Keratinocyte (primary cell): ENCODE data around the gene DSTN. TPM values are rescaled to one million over a fixed set of nuclear protein-coding genes. Genes with fewer than 3 reads are reported as not detected.

ENCODE experiments used
- DNase-seq: peaks from one replicate; pipeline ENCODE4 v3.0.0-alpha.2; 2011; ENCODE audit warnings: low read depth, missing footprints, low spot score
- FAIRE-seq: peaks from 2 replicates; lab custom pipeline; 2011; peaks lifted over from hg19 to GRCh38; lab: Jason Lieb, UNC
- H2AFZ ChIP-seq: 2 replicates; pipeline ENCODE4 v1.6.0; 2012; ENCODE audit warnings: low read length, control low read depth, inconsistent platforms; ENCODE audit not compliant: control insufficient read depth
- H3K27ac ChIP-seq: 2 replicates; pipeline ENCODE4 v1.5.1; 2011; ENCODE audit warnings: low read length; ENCODE audit not compliant: control insufficient read depth, insufficient read depth
- H3K27me3 ChIP-seq: 3 replicates; pipeline ENCODE4 v1.6.0; 2011; ENCODE audit warnings: low read length; ENCODE audit not compliant: control insufficient read depth, insufficient read depth; ENCODE audit errors: extremely low read depth
- H3K36me3 ChIP-seq, 2 experiments: 2 replicates in 1 of 2; 3 replicates in 1 of 2; pipeline ENCODE4 v1.5.1; 2011; ENCODE audit warnings: low read length in 2 of 2, mild to moderate bottlenecking in 1 of 2; ENCODE audit not compliant: control insufficient read depth in 2 of 2, insufficient read depth in 2 of 2; ENCODE audit errors: extremely low read depth in 1 of 2
- H3K4me1 ChIP-seq: 3 replicates; pipeline ENCODE4 v1.5.1; 2011; ENCODE audit warnings: low read length; ENCODE audit not compliant: control insufficient read depth, insufficient read depth; ENCODE audit errors: extremely low read depth
- H3K4me2 ChIP-seq: 3 replicates; pipeline ENCODE4 v1.6.0; 2011; ENCODE audit warnings: low read depth, low read length; ENCODE audit not compliant: control insufficient read depth, insufficient read depth; ENCODE audit errors: extremely low read depth
- H3K4me3 ChIP-seq, 3 experiments: fragments of 200-600 bp in 1 of 3; sonication (generic) in 1 of 3; 2 replicates in 2 of 3; 3 replicates in 1 of 3; pipeline ENCODE4 v1.5.1; 2011 to 2016; ENCODE audit warnings: low read length in 3 of 3, mild to moderate bottlenecking in 3 of 3, control low read depth in 2 of 3, inconsistent platforms in 1 of 3, low read depth in 1 of 3, mixed read lengths in 1 of 3, mixed run types in 1 of 3, moderate library complexity in 1 of 3; ENCODE audit not compliant: control insufficient read depth in 2 of 3, insufficient read depth in 2 of 3; ENCODE audit errors: extremely low read depth in 1 of 3
- H3K79me2 ChIP-seq: 2 replicates; pipeline ENCODE4 v1.6.0; 2012; ENCODE audit warnings: low read length; ENCODE audit not compliant: control insufficient read depth, insufficient read depth
- H3K9ac ChIP-seq: 3 replicates; pipeline ENCODE4 v1.6.0; 2011; ENCODE audit warnings: low read length; ENCODE audit not compliant: control insufficient read depth, insufficient read depth; ENCODE audit errors: extremely low read depth
- H3K9me1 ChIP-seq: 3 replicates; pipeline ENCODE4 v1.6.0; 2011; ENCODE audit warnings: low read length; ENCODE audit not compliant: control insufficient read depth, insufficient read depth; ENCODE audit errors: extremely low read depth
- H3K9me3 ChIP-seq: 2 replicates; pipeline ENCODE4 v1.5.1; 2012; ENCODE audit warnings: low read depth, low read length; ENCODE audit not compliant: control insufficient read depth
- H4K20me1 ChIP-seq: 3 replicates; pipeline ENCODE4 v1.6.0; 2011; ENCODE audit warnings: low read length; ENCODE audit not compliant: control insufficient read depth, insufficient read depth; ENCODE audit errors: extremely low read depth
- CTCF ChIP-seq, 3 experiments: IDR thresholded peaks in 1 of 3; conservative IDR thresholded peaks in 1 of 3; optimal IDR thresholded peaks in 1 of 3; 2 replicates in 2 of 3; 3 replicates in 1 of 3; pipeline versions ENCODE3 to v1.5.1; 2011; ENCODE audit warnings: low read length in 3 of 3, mild to moderate bottlenecking in 3 of 3, moderate library complexity in 2 of 3, control low read depth in 1 of 3, inconsistent platforms in 1 of 3; ENCODE audit not compliant: insufficient read depth in 2 of 3; ENCODE audit errors: extremely low read depth in 1 of 3
- EZH2 ChIP-seq: IDR thresholded peaks from one replicate; pipeline ENCODE4 v1.6.1; 2012; ENCODE audit warnings: inconsistent platforms, mild to moderate bottlenecking, low read length, moderate library complexity
- dilution Hi-C: fragments of 300-500 bp; cut with MboI; formaldehyde crosslinking; loops from one replicate; pipeline ENCODE4 v1.7.0; 2020; ENCODE audit warnings: low sequenced_read_pairs; ENCODE audit not compliant: extremely low pct_ligation_motif_present
- polyA plus RNA-seq, 5 experiments: library from polyadenylated mRNA; depleted of rRNA in 3 of 5; stranded (reverse) in 3 of 5; stranded (forward) in 1 of 5; unstranded in 1 of 5; fragments of >200 nt; gene quantifications; 1 replicate in 1 of 5; 2 replicates in 3 of 5; 3 replicates in 1 of 5; pipeline versions ENCODE4 v1.2.1 to v1.2.3, GENCODE V29; 2011 to 2012; ENCODE audit warnings: missing spikeins in 2 of 5, low read depth in 1 of 5, low replicate concordance in 1 of 5

The DSTN gene
- polyA plus RNA-seq, 1 donor (not counting 4 experiments of a cell fraction or from before 2014, with no cell fraction given) = 288 TPM

GRCh38 chr20:17642404-17643269 lies 72.8 kb downstream of the DSTN start:
- Histone ChIP-seq H3K9me3 (no peaks in the 10 kb centered on the region), H3K4me3 (no peak overlapping the region), H3K4me1 (no peaks in the 10 kb centered on the region), H3K36me3 (peaks cover 35 to 41% of the 10 kb centered on the region in 2 experiments), H4K20me1 (peaks cover 6% of the 10 kb centered on the region), H3K9me1 (peaks cover 2% of the 10 kb centered on the region), H2AFZ (no peak overlapping the region), H3K79me2 (peaks cover 54% of the 10 kb centered on the region), H3K27me3 (no peaks in the 10 kb centered on the region), H3K9ac (no peak overlapping the region), H3K27ac (no peak overlapping the region), H3K4me2 (no peak overlapping the region)
- FAIRE-seq (no peak), DNase-seq (no peak)
- TF ChIP-seq CTCF (optimal IDR thresholded peaks at IDR 0.05 in 1 of 3, IDR thresholded peaks at IDR 0.05 in 1 of 3, conservative IDR thresholded peaks at IDR 0.05 in 1 of 3; ENCODE audit: extremely low read depth in 1 of 3, insufficient read depth in 2 of 3, low read length in 3 of 3) (no peak), EZH2 (no peak)
- dilution Hi-C loops = no loop called here

GRCh38 chr20:17643531-17644188 lies 73.8 kb downstream of the DSTN start:
- Histone ChIP-seq H3K27me3 (no peaks in the 10 kb centered on the region), H4K20me1 (peaks cover 6% of the 10 kb centered on the region), H3K4me1 (no peaks in the 10 kb centered on the region), H2AFZ (no peak overlapping the region), H3K27ac (no peak overlapping the region), H3K4me2 (no peak overlapping the region), H3K9me3 (no peaks in the 10 kb centered on the region), H3K4me3 (no peak overlapping the region), H3K9ac (no peak overlapping the region), H3K79me2 (peaks cover 61% of the 10 kb centered on the region), H3K36me3 (peaks cover 28 to 36% of the 10 kb centered on the region in 2 experiments), H3K9me1 (peaks cover 2% of the 10 kb centered on the region)
- FAIRE-seq (no peak), DNase-seq (no peak)
- TF ChIP-seq EZH2 (no peak), CTCF (optimal IDR thresholded peaks at IDR 0.05 in 1 of 3, IDR thresholded peaks at IDR 0.05 in 1 of 3, conservative IDR thresholded peaks at IDR 0.05 in 1 of 3; ENCODE audit: extremely low read depth in 1 of 3, insufficient read depth in 2 of 3, low read length in 3 of 3) (no peak)
- dilution Hi-C loops = no loop called here
